ENCODE data around the gene IFNG-AS1. TPM values are rescaled to one million over a fixed set of nuclear protein-coding genes. Genes with fewer than 3 reads are reported as not detected.
A peak's percentile ranks its signal among the peaks of the same experiment; 100 is the strongest.

IFNG-AS1 gene
- total RNA-seq, result not detected

DNA sequence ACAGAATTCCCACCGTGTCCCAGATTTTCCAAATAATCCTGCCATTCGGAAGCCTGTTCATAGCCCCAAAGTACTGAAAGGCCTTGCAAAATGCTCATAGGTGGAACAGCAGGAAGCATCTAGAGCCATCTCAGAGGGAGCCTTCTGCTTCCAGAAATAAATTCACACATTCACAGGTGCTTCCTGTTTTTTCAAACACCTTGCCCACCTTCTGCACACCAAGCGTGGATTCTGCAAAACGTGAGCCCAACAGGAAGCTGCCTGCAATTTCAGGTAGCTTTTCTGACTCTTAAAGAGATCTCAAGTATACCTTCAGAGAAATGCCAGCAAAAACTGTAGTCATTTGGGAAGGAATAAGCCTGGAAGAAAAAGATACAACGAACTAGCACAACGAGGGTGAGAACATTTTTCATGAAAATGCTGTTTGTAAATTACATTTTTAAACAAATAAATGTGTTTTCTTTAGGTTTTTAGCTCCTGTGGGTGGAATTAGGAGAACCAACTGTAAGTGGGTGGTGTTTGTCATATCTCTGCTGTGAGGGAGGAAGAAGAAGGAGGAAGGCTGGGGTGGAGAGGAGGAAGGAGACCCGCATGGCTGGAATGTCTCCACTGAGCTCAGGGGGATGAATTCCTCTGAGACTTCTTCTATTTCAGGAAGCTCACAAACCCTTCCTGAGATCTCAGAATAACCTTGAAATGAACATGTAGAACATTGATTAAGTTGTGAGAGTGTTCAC, at the start of gene IFNG-AS1:
IFNG-AS1 (plus strand) TSS at position 264 of the 737 bp plus-strand sequence.
- ATAC-seq, result peak; percentile 22

GRCh38 chr12:67939611-67940010, 49.6 kb upstream of the IFNG-AS1 start:
- ATAC-seq, result no peak

DNA sequence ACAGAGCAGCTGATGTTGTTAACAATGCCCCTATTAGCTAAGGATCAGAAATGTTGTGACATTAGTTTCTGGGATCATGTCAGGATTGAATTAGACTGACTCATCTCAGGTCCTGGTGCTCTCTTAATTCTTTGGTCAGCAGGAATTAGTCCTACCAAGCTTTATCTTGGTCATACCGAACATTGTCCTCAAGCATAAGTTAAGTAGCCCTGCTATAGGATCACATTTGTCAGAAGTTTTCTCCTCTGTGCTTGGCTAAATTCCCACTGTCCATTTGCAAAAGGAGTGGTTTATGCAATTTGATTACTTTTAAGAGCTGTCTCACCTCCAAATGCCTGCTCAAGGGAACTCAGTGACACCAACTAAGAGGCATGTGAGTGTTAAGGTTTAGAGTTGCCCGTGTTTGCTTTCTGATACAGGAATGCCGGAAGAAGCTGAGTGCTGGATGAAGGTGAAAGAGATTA, 48.4 kb upstream of the IFNG-AS1 start:
- ATAC-seq, result no peak

DNA sequence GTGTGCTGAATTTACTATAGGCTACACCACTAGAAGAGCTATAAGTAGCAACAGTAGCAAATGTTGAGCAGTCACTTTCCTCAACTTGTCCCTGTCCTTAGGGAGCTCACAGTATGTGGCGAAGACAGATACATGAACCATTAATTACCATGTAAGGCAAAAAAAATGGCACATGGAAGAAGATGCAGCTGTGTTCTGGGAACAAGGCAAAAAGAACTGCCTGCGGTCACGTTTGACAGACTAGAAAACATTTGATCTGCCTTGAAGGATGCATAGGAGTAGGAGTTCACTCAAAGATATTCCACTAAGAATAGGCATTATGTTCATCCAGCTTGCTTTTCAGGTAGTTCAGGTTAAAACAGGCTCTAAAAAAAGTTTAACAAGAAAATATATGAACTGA, 46.5 kb upstream of the IFNG-AS1 start:
- no peak for ATAC-seq

DNA sequence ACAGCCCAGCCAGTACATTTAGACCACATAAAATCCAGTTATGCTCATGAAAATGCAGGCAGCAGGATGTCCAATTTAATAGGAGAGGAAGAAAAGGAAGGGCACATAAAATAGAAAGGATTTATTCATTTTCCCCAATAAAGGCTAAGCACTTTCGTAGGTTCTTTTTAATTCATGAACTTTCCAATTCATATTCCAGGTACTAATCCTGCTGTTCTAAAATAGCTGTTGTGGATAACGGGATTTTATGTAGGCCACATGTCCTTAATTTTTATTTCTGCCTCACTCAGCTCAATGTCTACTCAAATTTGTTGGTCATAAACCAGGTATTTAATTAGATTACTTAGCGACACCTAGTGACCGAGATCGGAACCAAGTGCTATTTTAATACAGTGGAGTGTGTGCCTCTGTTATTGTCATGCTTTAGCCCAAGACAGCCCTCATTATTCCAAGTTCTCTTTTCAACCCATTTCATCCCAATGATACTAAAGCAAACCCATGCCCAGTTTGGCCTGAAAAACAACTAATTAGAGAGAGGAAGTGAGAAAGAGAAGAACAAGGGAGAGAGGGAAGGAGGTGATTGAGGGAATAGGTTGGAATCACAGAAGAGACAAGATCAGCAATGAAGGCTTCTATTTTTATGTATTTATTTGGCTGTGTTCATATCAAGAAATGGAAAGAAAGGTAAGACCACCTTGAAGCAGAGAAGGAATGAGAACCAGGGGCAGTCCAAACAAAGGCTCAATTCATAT, 45.9 kb upstream of the IFNG-AS1 start:
- peak; percentile 72 for ATAC-seq

DNA sequence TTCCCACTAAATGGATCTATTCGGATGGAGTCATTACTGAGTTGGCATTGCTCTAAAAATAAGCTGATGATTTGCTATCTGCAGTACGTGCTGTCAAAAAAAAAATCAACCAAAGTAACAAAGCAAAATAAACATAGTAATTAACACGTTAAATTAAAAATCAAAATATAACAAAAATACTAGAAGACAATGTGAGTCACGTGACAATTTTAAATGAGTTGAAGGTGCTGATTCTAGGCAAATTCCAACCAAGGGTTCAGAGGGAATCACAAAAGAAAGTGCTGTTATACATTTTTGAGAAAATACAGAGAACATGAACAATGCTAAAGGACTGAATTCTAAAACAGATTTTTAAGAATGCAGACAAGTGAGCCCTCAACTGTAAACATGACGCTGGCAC, 45.2 kb upstream of the IFNG-AS1 start:
- no peak for ATAC-seq

DNA sequence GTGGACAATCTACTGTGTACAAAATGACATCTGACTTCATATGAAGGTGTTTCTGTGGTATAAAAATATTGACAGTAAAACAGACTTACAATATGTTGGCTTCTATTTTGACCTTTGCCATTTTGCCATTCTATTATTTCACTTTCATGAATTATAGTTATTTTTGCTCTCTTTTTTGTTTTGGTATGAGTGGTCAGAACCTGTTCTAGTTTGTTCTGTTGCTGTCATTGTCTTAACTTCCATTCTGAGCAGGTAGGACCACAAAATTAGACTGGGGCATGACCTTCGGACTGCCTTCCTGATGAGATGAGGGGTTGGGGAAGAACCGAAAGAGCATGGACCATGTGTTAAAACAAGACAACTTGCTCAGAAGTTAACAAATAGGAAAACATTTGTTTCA, 36.5 kb upstream of the IFNG-AS1 start:
- no peak for ATAC-seq

GRCh38 chr12:67957383-67957782, 31.9 kb upstream of the IFNG-AS1 start:
- no peak for ATAC-seq

DNA sequence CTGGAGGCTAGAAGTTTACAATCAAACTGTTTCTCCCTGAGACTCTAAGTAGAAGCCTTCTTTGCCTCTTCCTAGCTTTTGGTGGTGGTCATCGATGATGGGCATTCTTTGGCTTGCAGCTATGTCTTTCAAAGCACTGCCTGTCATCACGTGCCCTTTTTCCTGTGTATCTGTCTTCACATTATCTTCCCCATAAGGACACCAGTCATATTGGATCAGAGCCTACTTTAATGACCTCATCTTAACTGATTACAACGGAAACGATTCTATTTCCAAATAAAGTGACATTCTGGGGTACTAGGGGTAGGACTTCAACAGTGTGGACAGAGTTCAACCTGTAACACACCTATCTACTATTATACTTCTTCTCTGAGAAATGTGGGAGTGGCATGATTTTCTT, 31.1 kb upstream of the IFNG-AS1 start:
- ATAC-seq, result no peak

GRCh38 chr12:67964456-67964855, 24.8 kb upstream of the IFNG-AS1 start:
- ATAC-seq, result no peak

DNA sequence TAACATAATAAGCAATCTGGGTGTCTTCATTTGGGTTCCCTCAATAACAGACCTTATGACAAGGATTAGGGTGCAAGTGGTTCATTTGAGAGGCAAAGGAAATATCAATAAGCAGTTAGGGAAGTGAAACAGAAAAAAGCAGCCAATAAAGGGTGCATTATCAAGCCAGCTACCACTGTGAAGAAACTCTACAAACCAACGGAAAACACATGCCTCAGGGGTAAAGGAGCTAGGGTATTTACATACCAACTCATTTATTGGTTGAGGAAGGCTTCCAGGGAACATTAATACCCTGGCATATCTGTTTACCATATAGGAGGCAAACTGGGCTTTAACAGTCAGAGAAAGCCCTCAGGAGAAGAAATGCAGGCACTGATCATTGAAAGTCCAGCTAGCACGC, 22.7 kb upstream of the IFNG-AS1 start:
- no peak for ATAC-seq

- ATAC-seq, result no peak
These were observed 20.9 kb upstream of the IFNG-AS1 start for GRCh38 chr12:67968321-67968720.

- no peak for ATAC-seq
These were observed 20.5 kb upstream of the IFNG-AS1 start for GRCh38 chr12:67968725-67969124.

DNA sequence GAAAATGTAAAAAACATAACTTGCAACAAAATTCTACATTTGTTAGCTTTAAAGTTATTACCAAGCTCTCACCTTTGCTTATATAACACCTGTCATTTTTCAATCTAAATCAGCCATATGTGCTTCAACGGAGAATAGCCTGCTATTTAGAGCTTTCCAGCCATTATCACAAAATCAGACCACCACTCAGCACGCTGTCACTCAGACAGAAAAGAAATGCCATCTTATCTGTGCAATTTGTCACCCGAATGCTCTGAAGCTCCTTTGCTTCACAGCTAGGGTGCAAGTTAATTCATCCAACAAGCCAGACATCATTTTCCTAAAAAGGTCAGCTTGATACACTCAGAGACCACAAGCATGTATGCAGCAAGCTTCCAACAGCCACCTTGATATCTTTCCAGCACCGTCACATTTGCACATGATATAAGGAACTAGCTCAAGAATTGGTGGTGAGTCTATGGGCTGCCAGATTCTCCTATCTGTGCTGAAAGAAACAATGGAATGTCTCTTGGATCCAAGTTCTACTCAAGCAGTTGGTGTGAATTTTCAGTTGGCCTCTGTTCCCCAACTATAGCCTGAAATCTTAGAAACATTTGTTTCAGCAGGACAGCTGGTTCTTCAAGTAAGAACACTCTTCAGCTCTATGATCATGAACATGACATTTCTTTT, 20.0 kb upstream of the IFNG-AS1 start:
- ATAC-seq, result no peak

- ATAC-seq, result no peak
These were observed 11.6 kb upstream of the IFNG-AS1 start for GRCh38 chr12:67977668-67978067.

GRCh38 chr12:67980391-67980790, 8.9 kb upstream of the IFNG-AS1 start:
- ATAC-seq, result no peak

DNA sequence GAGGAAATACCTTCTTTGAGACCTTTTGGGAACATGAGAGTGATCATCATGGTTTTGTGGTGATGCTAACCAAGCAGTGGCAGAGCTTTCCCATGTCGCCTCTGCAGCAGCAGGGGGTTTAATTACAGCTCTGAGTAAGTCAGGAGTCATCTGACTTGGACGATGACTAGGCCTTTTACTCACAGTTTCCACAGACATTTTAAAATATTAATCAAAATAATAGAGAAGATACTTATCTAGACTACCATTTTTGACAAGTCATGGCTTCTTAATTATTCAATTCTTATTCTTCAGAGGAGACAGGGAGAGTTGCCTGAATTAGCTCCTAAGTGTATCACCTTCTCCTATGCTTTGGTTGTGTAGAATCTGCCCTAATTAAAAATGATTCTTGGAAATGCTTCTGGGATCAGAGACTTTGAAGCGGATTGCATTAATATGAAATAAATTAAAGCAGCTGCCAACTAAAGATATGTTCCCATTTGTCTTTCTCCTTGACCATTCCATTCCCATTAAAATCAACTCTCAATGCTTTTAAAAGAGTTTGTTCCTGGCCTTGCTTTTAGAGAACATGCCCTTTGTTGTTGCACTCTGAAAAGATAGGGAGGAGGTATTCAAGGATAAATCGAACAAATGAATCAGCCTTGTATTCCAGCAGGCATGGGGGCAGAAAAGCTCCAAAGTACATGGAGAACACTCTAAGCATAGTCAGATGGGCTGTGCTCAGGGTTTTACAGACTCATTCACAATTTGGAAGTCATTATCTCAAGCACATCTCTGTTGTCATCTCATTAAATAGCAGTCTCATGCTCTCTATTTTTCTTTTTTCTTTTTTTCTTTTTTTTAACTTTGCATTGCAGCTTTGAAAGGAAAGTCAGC, 7.7 kb upstream of the IFNG-AS1 start:
- no peak for ATAC-seq

DNA sequence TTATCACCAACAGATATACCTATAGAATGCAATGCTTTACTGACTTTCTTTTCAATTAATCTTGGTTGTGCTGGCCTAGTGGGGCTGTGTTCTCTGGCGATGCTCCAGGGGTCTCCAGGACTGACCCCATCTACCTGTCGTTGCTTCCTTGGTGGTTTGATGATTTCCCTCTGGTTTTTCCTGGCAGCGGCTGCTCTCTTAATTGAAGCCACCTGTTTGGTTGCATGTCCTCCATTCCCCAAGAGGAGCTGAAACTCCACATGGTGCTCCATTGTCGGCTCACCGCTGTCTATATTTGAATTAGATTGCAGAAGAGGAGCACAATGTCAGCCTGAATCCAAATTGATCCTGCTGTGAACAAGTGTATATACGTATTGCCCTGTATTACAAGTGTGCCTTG, 7.1 kb upstream of the IFNG-AS1 start:
- no peak for ATAC-seq

DNA sequence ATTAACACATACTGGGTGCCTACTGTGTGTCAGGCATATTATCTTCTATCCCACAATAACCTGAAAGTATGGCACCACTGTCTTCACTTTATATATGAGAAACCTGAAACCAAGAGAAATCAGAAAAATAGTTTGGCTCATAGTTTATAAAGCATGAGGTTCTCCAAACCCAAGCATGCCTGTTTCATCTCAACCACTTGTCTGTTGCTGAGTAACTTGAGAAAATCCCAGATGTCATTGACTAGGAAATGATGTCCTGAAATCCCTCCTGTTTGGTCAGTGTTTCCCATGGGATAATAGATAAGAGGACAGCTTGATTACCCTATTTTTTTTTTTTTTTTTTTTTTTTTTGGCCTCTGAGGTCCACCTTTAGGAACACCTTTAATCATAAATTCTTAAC, 2.6 kb upstream of the IFNG-AS1 start:
- ATAC-seq, result no peak

GRCh38 chr12:67988601-67989021, 636 bp upstream of the IFNG-AS1 start:
- ATAC-seq, result no peak

GRCh38 chr12:67991158-67991557, 1.9 kb downstream of the IFNG-AS1 start:
- peak; percentile 23 for ATAC-seq

- ATAC-seq, result no peak
These were observed 3.9 kb downstream of the IFNG-AS1 start for GRCh38 chr12:67993143-67993542.

DNA sequence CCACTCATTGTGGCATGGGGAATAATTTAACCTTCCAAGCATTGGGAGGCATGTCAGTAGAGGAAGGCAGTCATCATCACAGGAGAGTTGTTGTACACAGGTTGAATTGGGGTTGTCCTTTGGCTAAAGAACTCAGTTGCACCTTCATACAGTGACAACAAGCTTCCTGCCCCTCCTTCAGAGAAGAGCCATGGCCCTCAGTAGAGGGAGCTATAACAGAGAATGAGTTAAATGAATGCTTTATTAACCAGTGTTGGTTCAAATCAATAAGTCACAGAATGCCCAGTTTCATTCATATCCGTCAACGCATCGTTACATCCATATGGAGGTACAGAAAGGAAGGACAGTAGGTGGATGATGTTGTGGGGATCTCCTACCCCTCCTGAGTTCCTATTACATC, 4.8 kb downstream of the IFNG-AS1 start:
- no peak for ATAC-seq
